Spleen (tissue), 7 donors: ENCODE data around the gene TRMT1.
A peak's percentile ranks its signal among the peaks of the same experiment; 100 is the strongest.

Experiments used
- CTCF ChIP-seq, 11 experiments: fragments of 200-600 bp in 7 of 11; fragments of 450-650 bp in 4 of 11; sonication (generic) in 4 of 11; IDR thresholded peaks in 8 of 11; conservative IDR thresholded peaks in 3 of 11; 1 replicate in 7 of 11; 2 replicates in 4 of 11; pipeline versions ENCODE4 v1.4.0 to v1.8.0; 2016 to 2021; ENCODE audit warnings: antibody characterized with exemption in 11 of 11, inconsistent platforms in 4 of 11, mild to moderate bottlenecking in 1 of 11
- POLR2A ChIP-seq, 3 donors: fragments of 450-650 bp; IDR thresholded peaks; one replicate each; pipeline ENCODE4 v1.5.1; 2017; ENCODE audit warnings: antibody characterized with exemption in 3 of 3, mild to moderate bottlenecking in 1 of 3
- POLR2AphosphoS5 ChIP-seq, 3 donors: sonication (generic); formaldehyde crosslinking; IDR thresholded peaks; one replicate each; pipeline ENCODE4 v1.5.1; 2017; ENCODE audit warnings: antibody characterized with exemption in 3 of 3
- donor health status: DM: no; HTN: no; CAD: no; lungs with moderate emphysema.
- donor health status: DM: no; HTN: no; CAD: no.
- donor health status: DM: no; HTN: no; CAD: no.

- TF ChIP-seq POLR2A (IDR thresholded peaks at IDR 0.05) (no peak), CTCF (IDR thresholded peaks at IDR 0.05 in 8 of 11, conservative IDR thresholded peaks at IDR 0.05 in 3 of 11) (peak in 7 of 11 experiments; percentile 17 to 51 (median 40)), POLR2AphosphoS5 (IDR thresholded peaks at IDR 0.05) (no peak)
Observed at GRCh38 chr19:13100841-13101589, 15.5 kb downstream of the TRMT1 start.
